Mesendoderm (in vitro differentiated cells): ENCODE results near the gene KCTD15. TPM values are rescaled to one million over a fixed set of nuclear protein-coding genes. Genes with fewer than 3 reads are reported as not detected.

Experiments used
- DNase-seq: peaks from one replicate; pipeline ENCODE4 v3.0.0; 2013
- H2AK5ac ChIP-seq: 2 replicates; pipeline ENCODE4 v1.6.1; 2013; ENCODE audit warnings: low read length, inconsistent platforms
- H2BK120ac ChIP-seq: 2 replicates; pipeline ENCODE4 v1.6.1; 2013; ENCODE audit warnings: low read depth, mild to moderate bottlenecking, low read length, moderate library complexity, mixed read lengths
- H2BK15ac ChIP-seq: replicated peaks from 2 replicates; pipeline ENCODE4 v1.6.1; 2013; ENCODE audit warnings: low read depth, mild to moderate bottlenecking, moderate library complexity
- H2BK5ac ChIP-seq: 2 replicates; pipeline ENCODE4 v1.6.1; 2013; ENCODE audit warnings: low read length, inconsistent platforms
- H3K18ac ChIP-seq: 2 replicates; pipeline ENCODE4 v1.6.1; 2013; ENCODE audit warnings: mild to moderate bottlenecking, low read length, mixed read lengths
- H3K23ac ChIP-seq: one replicate; pipeline ENCODE4 v1.6.1; 2013; ENCODE audit warnings: low read length
- H3K27ac ChIP-seq: 2 replicates; pipeline ENCODE4 v1.5.1; 2013; ENCODE audit warnings: low read depth, mild to moderate bottlenecking, inconsistent platforms, low read length, moderate library complexity
- H3K27me3 ChIP-seq: 2 replicates; pipeline ENCODE4 v1.6.1; 2013; ENCODE audit warnings: low read length, control low read depth, mild to moderate bottlenecking, inconsistent platforms; ENCODE audit not compliant: insufficient read depth, poor library complexity
- H3K36me3 ChIP-seq: 2 replicates; pipeline ENCODE4 v1.6.1; 2013; ENCODE audit warnings: low read length, inconsistent platforms; ENCODE audit not compliant: control insufficient read depth, insufficient read depth
- H3K4ac ChIP-seq: one replicate; pipeline ENCODE4 v1.6.1; 2013; ENCODE audit warnings: low read depth, mild to moderate bottlenecking, low read length, moderate library complexity
- H3K4me1 ChIP-seq: 2 replicates; pipeline ENCODE4 v1.6.1; 2013; ENCODE audit warnings: low read depth, low read length, inconsistent platforms; ENCODE audit not compliant: control insufficient read depth
- H3K4me2 ChIP-seq: 2 replicates; pipeline ENCODE4 v1.6.1; 2013; ENCODE audit warnings: low read length
- H3K4me3 ChIP-seq: 2 replicates; pipeline ENCODE4 v1.5.1; 2013; ENCODE audit warnings: mild to moderate bottlenecking, low read length
- H3K56ac ChIP-seq: one replicate; pipeline ENCODE4 v1.6.1; 2013; ENCODE audit warnings: low read length
- H3K79me1 ChIP-seq: 2 replicates; pipeline ENCODE4 v1.6.1; 2013; ENCODE audit warnings: low read length, inconsistent platforms
- H3K79me2 ChIP-seq: 2 replicates; pipeline ENCODE4 v1.6.1; 2013; ENCODE audit warnings: mild to moderate bottlenecking, low read length; ENCODE audit not compliant: control insufficient read depth, insufficient read depth
- H3K9ac ChIP-seq: 2 replicates; pipeline ENCODE4 v1.6.1; 2013; ENCODE audit warnings: low read length, inconsistent platforms
- H4K5ac ChIP-seq: one replicate; pipeline ENCODE4 v1.6.1; 2013; ENCODE audit warnings: low read length
- H4K8ac ChIP-seq: one replicate; pipeline ENCODE4 v1.6.1; 2013; ENCODE audit warnings: low read depth, mild to moderate bottlenecking, control low read depth, low read length, moderate library complexity
- WGBS: extraction: QIAGEN DNeasy Blood & Tissue Kit; methylation state at CpG from one replicate; pipeline ENCODE4 v1.1.7; 2013; ENCODE audit warnings: low lambda C conversion rate, missing lambda C conversion rate; ENCODE audit not compliant: insufficient coverage; ENCODE audit errors: extremely low coverage; 5-methylcytosine and 5-hydroxymethylcytosine counted together
- polyA plus RNA-seq, 2 experiments: library from polyadenylated mRNA; stranded (reverse); fragments of 200-250 nt; gene quantifications; one replicate each; pipeline ENCODE4 v1.2.3, GENCODE V29; 2013

KCTD15 gene
- 28.4 TPM for polyA plus RNA-seq (2013, experiment 1 of 2)
- polyA plus RNA-seq (2013, experiment 2 of 2): 28.6 TPM

GRCh38 chr19:33796164-33796875, at the start of gene KCTD15:
Gene KCTD15, plus strand, starts transcription at chr19:33796870. Its CDS starts 3,585 bp downstream, at chr19:33800455.
- H2BK5ac ChIP-seq: peak within 1 kb of the TSS; percentile 93
- H3K4me3 ChIP-seq: peak within 1 kb of the TSS; percentile 87
- no peaks in the 10 kb centered on the region for H3K27me3 ChIP-seq
- peak within 1 kb of the TSS; percentile 86 for H2BK120ac ChIP-seq
- peak within 1 kb of the TSS; percentile 64 for H3K4me2 ChIP-seq
- H3K23ac ChIP-seq: peak within 1 kb of the TSS; percentile 94
- H2AK5ac ChIP-seq: no peak within 1 kb of the TSS
- no peak within 1 kb of the TSS for H2BK15ac ChIP-seq
- H3K36me3 ChIP-seq: peaks cover 3% of the 10 kb centered on the region
- DNase-seq: peak; percentile 84
- peak within 1 kb of the TSS; percentile 99 for H3K18ac ChIP-seq
- H3K9ac ChIP-seq: peak within 1 kb of the TSS; percentile 99
- peak within 1 kb of the TSS; percentile 96 for H3K56ac ChIP-seq
- no peak within 1 kb of the TSS for H4K5ac ChIP-seq
- peaks cover 11% of the 10 kb centered on the region for H3K79me1 ChIP-seq
- peaks cover 13% of the 10 kb centered on the region for H3K79me2 ChIP-seq
- H3K4me1 ChIP-seq: peaks cover 7% of the 10 kb centered on the region
- peak within 1 kb of the TSS; percentile 93 for H4K8ac ChIP-seq
- WGBS: no CpG with 5 or more reads among the region's 92 CpGs
- H3K27ac ChIP-seq: peak within 1 kb of the TSS; percentile 99
- peak within 1 kb of the TSS; percentile 100 for H3K4ac ChIP-seq

DNA sequence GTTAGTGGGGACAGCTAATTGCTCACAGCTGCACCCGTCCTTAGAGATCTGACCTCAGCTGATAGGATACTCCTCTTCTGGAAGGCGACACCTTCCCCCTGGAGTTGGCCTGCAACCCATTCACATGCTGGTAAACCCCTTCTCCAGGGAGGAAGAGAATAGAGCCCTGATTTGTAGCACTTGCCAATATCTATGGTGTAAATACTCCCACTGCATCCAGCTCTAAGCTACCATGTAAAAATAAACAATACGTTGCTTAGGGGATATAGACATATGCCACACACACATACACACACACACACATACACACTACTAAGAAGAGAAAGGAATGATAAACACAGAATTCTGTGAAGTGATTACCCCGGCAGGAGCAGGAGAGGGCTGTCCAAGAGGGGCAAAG, 49.4 kb upstream of the KCTD15 start:
- Histone ChIP-seq H2BK120ac (no peak overlapping the region), H3K4me1 (no peaks in the 10 kb centered on the region), H3K79me1 (no peaks in the 10 kb centered on the region), H3K18ac (no peak overlapping the region), H3K9ac (no peak overlapping the region), H3K36me3 (no peaks in the 10 kb centered on the region), H2BK5ac (no peak overlapping the region), H3K4me2 (no peak overlapping the region), H3K4me3 (no peak overlapping the region), H3K56ac (no peak overlapping the region), H3K27me3 (no peaks in the 10 kb centered on the region), H2AK5ac (no peak overlapping the region), H3K23ac (no peak overlapping the region), H3K27ac (no peak overlapping the region), H2BK15ac (no peak overlapping the region), H4K5ac (no peak overlapping the region), H3K79me2 (no peaks in the 10 kb centered on the region), H4K8ac (no peak overlapping the region), H3K4ac (no peak overlapping the region)
- no CpG with 5 or more reads among the region's 4 CpGs for WGBS
- DNase-seq: no peak

DNA sequence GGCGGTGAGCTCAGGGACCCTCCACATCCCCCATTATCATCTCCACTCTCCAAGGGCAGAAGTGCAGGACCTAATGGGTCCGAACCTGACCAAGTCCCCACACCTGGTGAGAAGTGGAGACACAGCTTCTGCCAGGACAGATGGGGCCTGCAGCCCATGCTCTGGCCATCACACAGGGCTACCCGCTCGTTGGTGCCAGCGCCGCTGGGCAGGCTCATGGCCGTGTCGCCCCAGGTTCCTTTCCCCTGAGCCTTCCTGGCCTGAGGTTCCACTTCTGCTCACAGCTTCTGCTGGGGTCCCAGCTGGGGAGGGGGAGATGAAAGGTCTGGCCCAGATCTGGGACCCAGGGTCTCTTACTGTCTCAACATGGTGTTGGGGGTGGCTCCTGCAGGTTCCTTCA, 48.4 kb upstream of the KCTD15 start:
- Histone ChIP-seq H3K56ac (no peak overlapping the region), H3K9ac (no peak overlapping the region), H4K8ac (no peak overlapping the region), H2BK120ac (no peak overlapping the region), H2BK15ac (no peak overlapping the region), H3K4me1 (no peaks in the 10 kb centered on the region), H2BK5ac (no peak overlapping the region), H3K4me2 (no peak overlapping the region), H3K79me1 (no peaks in the 10 kb centered on the region), H2AK5ac (no peak overlapping the region), H3K27ac (no peak overlapping the region), H3K23ac (no peak overlapping the region), H3K36me3 (no peaks in the 10 kb centered on the region), H3K4ac (no peak overlapping the region), H3K18ac (no peak overlapping the region), H3K79me2 (no peaks in the 10 kb centered on the region), H3K27me3 (no peaks in the 10 kb centered on the region), H3K4me3 (no peak overlapping the region), H4K5ac (no peak overlapping the region)
- DNase-seq: no peak
- WGBS: no CpG with 5 or more reads among the region's 8 CpGs

DNA sequence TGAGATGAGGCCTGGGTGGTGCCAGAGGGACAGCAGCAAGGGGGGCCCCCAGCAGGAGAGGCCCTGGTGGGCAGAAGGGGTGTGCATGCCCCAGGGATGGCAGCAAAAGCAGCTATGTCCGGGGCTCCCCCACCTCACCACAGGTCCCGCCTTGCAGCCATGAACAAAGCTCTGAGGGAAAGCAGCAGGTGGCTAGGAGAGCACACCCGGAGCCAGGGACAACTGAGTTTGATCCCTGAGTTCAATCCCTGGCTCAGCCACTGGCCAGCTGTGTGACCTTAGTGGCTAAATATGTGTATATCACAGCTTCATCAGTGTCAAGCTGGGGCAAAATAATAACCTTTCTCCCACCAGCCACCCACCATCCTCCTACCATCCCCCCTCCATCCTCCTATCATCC, 47.7 kb upstream of the KCTD15 start:
- Histone ChIP-seq H3K4me1 (no peaks in the 10 kb centered on the region), H3K27ac (no peak overlapping the region), H4K5ac (no peak overlapping the region), H2AK5ac (no peak overlapping the region), H2BK120ac (no peak overlapping the region), H4K8ac (no peak overlapping the region), H3K36me3 (no peaks in the 10 kb centered on the region), H3K27me3 (no peaks in the 10 kb centered on the region), H3K23ac (no peak overlapping the region), H3K56ac (no peak overlapping the region), H2BK5ac (no peak overlapping the region), H3K9ac (no peak overlapping the region), H3K4me2 (no peak overlapping the region), H3K79me1 (no peaks in the 10 kb centered on the region), H2BK15ac (no peak overlapping the region), H3K4me3 (no peak overlapping the region), H3K18ac (no peak overlapping the region), H3K79me2 (no peaks in the 10 kb centered on the region), H3K4ac (no peak overlapping the region)
- no CpG with 5 or more reads among the region's 3 CpGs for WGBS
- no peak for DNase-seq

- no peak overlapping the region for H3K18ac ChIP-seq
- H2BK15ac ChIP-seq: no peak overlapping the region
- H3K79me1 ChIP-seq: no peaks in the 10 kb centered on the region
- no peak overlapping the region for H4K5ac ChIP-seq
- no peak for DNase-seq
- H3K9ac ChIP-seq: no peak overlapping the region
- no peak overlapping the region for H3K4me3 ChIP-seq
- H3K4me1 ChIP-seq: no peaks in the 10 kb centered on the region
- H2BK5ac ChIP-seq: no peak overlapping the region
- H3K27me3 ChIP-seq: no peaks in the 10 kb centered on the region
- WGBS: no CpG with 5 or more reads among the region's 12 CpGs
- no peak overlapping the region for H3K4me2 ChIP-seq
- no peaks in the 10 kb centered on the region for H3K36me3 ChIP-seq
- no peaks in the 10 kb centered on the region for H3K79me2 ChIP-seq
- H3K4ac ChIP-seq: no peak overlapping the region
- no peak overlapping the region for H2AK5ac ChIP-seq
- no peak overlapping the region for H3K27ac ChIP-seq
- no peak overlapping the region for H2BK120ac ChIP-seq
- H4K8ac ChIP-seq: no peak overlapping the region
- H3K23ac ChIP-seq: no peak overlapping the region
- no peak overlapping the region for H3K56ac ChIP-seq
These were observed 47.0 kb upstream of the KCTD15 start for GRCh38 chr19:33749619-33750175.
